CD4-positive, alpha-beta T cell treated with Interleukin-1 beta for 1 hour (primary cell): ENCODE measurements around the gene DOK6.
A peak's percentile ranks its signal among the peaks of the same experiment; 100 is the strongest.

Source experiments
- DNase-seq, 2 donors: peaks; one replicate each; pipeline ENCODE4 v3.0.0-alpha.2; 2020 to 2022

Gene DOK6

GRCh38 chr18:69882965-69883668 is 482.4 kb downstream of the DOK6 start:
- no peak for DNase-seq

DNA sequence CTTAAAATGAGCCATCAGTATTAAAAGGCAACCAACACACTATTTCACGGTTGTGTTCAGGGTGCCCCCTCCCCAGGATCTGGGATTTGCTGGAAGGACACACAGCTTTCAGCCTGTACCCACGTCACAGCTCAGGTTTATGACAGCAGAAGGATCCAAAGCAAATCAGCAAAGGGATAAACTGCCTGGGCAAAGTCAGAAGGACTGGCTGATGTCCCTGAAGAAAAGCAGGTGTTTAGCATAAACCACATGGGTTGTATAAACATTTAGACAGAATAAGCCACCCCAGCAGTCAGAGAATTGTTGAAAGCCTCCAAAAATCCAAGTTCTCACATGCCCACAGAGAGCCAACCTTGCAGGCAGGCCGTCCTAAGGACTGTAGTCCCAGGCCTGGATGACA is 483.1 kb downstream of the DOK6 start:
- no peak for DNase-seq

GRCh38 chr18:69885355-69885754 is 484.7 kb downstream of the DOK6 start:
- DNase-seq = no peak

- peak in 1 of 2 donors; percentile 27 for DNase-seq
Observed at GRCh38 chr18:69885841-69886531, 485.3 kb downstream of the DOK6 start.

GRCh38 chr18:69887256-69887655 is 486.6 kb downstream of the DOK6 start:
- DNase-seq = no peak

DNA sequence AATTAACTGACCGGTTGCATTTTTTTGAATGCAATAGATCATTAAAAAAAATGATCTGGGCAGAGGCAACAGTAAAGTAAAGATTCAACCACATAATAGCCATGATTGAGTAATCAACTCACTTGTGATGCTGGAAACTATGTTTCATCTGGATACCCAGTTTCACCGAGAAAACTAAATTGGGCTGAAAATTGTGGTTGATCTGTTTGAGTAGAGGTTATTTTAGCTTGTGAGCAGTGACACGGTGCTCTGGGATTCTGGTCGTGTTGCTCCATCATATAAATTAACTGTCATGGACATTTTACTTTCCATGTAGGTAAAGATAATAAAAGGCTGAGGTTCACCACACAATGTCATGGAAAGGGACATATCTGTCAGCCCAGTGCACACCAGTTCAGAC is 488.3 kb downstream of the DOK6 start:
- DNase-seq = no peak

DNA sequence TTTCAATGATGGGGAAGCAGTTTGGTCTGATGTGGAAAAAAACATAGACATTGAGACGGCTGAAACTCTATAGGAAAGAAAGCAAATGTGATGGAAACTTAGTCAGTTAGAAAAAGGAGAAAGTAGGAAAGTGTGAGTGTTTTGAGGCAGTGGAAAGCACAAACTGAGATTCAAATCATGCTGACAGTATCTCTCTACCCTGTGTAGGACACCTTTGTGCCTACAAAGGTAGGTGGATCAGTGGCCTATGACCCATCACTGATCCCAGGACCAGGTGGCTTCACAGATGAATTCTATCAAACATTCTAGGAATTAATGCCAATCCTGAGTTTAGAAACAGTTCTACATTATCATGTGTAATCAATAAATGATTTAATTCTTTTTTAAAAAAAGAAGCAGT is 489.9 kb downstream of the DOK6 start:
- no peak for DNase-seq

DNA sequence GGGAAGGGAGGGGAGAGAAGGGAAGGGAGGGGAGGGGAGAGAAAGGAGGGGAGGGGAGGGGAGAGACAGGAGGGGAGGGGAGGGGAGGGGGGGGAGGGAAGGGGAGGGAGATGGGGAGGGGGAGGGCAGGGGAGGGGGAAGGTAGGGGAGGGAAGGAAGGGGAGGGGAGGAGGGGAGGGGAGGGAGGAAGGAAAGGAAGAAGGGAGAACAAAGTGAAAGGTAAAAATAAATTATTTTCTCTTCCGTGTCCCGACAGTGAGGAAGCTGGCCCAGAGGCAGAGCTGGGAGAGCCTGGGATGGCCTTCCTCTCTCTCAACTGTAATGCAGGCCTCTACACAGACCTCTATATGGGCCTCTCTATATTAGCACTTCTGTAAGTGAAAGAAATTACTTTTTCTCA is 493.8 kb downstream of the DOK6 start:
- no peak for DNase-seq

DNA sequence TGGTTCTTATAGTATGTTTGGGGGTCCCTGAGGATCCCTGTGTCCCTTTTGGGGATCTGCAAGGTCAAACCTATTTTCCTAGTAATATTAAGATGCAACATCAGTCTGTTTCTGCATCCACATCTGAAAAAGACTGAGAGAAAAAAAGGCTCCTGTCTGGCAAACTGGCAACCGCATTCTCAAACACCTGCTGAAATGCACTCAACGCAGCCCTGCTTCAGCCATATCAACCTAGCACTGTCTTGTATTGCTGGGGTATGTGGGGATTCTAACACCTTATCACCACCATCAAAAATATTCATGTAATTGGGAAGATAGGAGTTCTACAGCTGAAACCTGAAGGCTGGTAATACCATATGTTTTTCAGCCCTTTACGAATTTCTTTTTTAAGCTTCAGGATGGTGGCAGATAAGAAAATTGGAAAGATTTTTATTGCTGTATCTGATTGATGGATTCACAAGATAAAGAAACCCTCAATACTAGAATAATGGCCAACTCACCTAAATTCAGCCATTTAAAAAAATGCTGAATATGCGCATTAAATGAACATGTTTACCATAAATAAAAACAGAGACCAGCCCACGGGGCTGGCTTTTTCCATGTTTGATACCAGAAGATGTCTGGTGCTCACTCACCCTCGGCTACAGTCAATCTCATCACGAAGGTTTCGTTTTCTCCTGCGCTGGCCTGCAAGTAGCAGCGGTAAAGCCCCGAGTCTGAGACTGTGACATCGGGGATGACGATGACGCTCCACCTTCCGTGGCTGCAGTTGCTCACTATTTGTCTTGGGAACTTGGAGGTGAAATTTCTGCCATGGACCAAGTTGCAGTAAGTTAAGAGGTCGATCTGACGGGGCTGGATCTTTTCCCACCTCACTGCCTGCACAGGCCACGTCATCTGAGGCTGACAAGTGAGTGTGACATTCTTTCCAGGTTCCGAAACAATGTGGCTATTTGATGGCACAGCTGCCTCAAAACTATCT is 494.7 kb downstream of the DOK6 start:
- DNase-seq = peak; percentile 55 to 62

GRCh38 chr18:69897397-69898108 is 496.9 kb downstream of the DOK6 start:
- DNase-seq = peak in 1 of 2 donors; percentile 50

GRCh38 chr18:69898241-69898861 is 497.7 kb downstream of the DOK6 start:
- peak in 1 of 2 donors; percentile 28 for DNase-seq
